HEK293 (cell line): ENCODE results near the gene DDIT3.

ENCODE experiments used
- GLIS2 ChIP-seq: fragments of 450-650 bp; formaldehyde crosslinking; IDR thresholded peaks from 2 replicates; pipeline ENCODE4 v1.5.1; 2016; ENCODE audit warnings: missing biosample characterization, missing genetic modification characterization
- KLF7 ChIP-seq: fragments of 450-650 bp; formaldehyde crosslinking; IDR thresholded peaks from 2 replicates; pipeline ENCODE4 v1.5.1; 2016; ENCODE audit warnings: missing biosample characterization, missing genetic modification characterization, borderline replicate concordance
- SP2 ChIP-seq: fragments of 450-650 bp; formaldehyde crosslinking; IDR thresholded peaks from 2 replicates; pipeline ENCODE4 v1.5.1; 2016; ENCODE audit warnings: missing biosample characterization, missing genetic modification characterization
- ZBTB1 ChIP-seq: fragments of 450-650 bp; formaldehyde crosslinking; IDR thresholded peaks from 2 replicates; pipeline ENCODE4 v1.5.1; 2016; ENCODE audit warnings: missing biosample characterization, missing genetic modification characterization
- ZBTB20 ChIP-seq: fragments of 450-650 bp; formaldehyde crosslinking; IDR thresholded peaks from 2 replicates; pipeline ENCODE4 v1.5.1; 2016; ENCODE audit warnings: missing biosample characterization, missing genetic modification characterization
- ZBTB26 ChIP-seq: fragments of 450-650 bp; formaldehyde crosslinking; optimal IDR thresholded peaks from 2 replicates; pipeline ENCODE3; 2016; ENCODE audit warnings: missing biosample characterization, mild to moderate bottlenecking, missing genetic modification characterization
- ZIC2 ChIP-seq: fragments of 450-650 bp; formaldehyde crosslinking; IDR thresholded peaks from 2 replicates; pipeline ENCODE4 v1.5.1; 2016; ENCODE audit warnings: missing biosample characterization, missing genetic modification characterization
- ZNF112 ChIP-seq: fragments of 450-650 bp; formaldehyde crosslinking; IDR thresholded peaks from 2 replicates; pipeline ENCODE4 v1.5.0; 2017; ENCODE audit warnings: missing biosample characterization, missing genetic modification characterization
- ZNF138 ChIP-seq: fragments of 450-650 bp; formaldehyde crosslinking; IDR thresholded peaks from 2 replicates; pipeline ENCODE4 v1.5.1; 2016; ENCODE audit warnings: missing biosample characterization, missing genetic modification characterization, borderline replicate concordance
- ZNF175 ChIP-seq: fragments of 450-650 bp; formaldehyde crosslinking; IDR thresholded peaks from 2 replicates; pipeline ENCODE4 v1.5.1; 2016; ENCODE audit warnings: missing biosample characterization, missing genetic modification characterization
- ZNF221 ChIP-seq: fragments of 450-650 bp; formaldehyde crosslinking; IDR thresholded peaks from 2 replicates; pipeline ENCODE4 v1.5.1; 2017; ENCODE audit warnings: missing biosample characterization, missing genetic modification characterization, borderline replicate concordance
- ZNF248 ChIP-seq: fragments of 450-650 bp; formaldehyde crosslinking; IDR thresholded peaks from 2 replicates; pipeline ENCODE4 v1.5.1; 2017; ENCODE audit warnings: missing biosample characterization, missing genetic modification characterization
- ZNF280C ChIP-seq: fragments of 450-650 bp; formaldehyde crosslinking; IDR thresholded peaks from 2 replicates; pipeline ENCODE4 v1.5.1; 2016; ENCODE audit warnings: missing biosample characterization, missing genetic modification characterization
- ZNF280D ChIP-seq: fragments of 450-650 bp; formaldehyde crosslinking; IDR thresholded peaks from 2 replicates; pipeline ENCODE4 v1.5.1; 2016; ENCODE audit warnings: missing biosample characterization, missing genetic modification characterization
- ZNF391 ChIP-seq: fragments of 450-650 bp; formaldehyde crosslinking; IDR thresholded peaks from 2 replicates; pipeline ENCODE4 v1.5.1; 2016; ENCODE audit warnings: low read depth, missing biosample characterization, missing genetic modification characterization, borderline replicate concordance
- ZNF404 ChIP-seq: fragments of 450-650 bp; formaldehyde crosslinking; IDR thresholded peaks from 2 replicates; pipeline ENCODE4 v1.5.1; 2017; ENCODE audit warnings: missing biosample characterization, missing genetic modification characterization
- ZNF488 ChIP-seq: fragments of 450-650 bp; formaldehyde crosslinking; IDR thresholded peaks from 2 replicates; pipeline ENCODE4 v1.5.1; 2016; ENCODE audit warnings: missing biosample characterization, missing genetic modification characterization
- ZNF544 ChIP-seq: fragments of 450-650 bp; formaldehyde crosslinking; IDR thresholded peaks from 2 replicates; pipeline ENCODE4 v1.5.0; 2017; ENCODE audit warnings: missing biosample characterization, missing genetic modification characterization
- ZNF610 ChIP-seq: fragments of 450-650 bp; formaldehyde crosslinking; IDR thresholded peaks from 2 replicates; pipeline ENCODE4 v1.5.1; 2016; ENCODE audit warnings: missing biosample characterization, missing genetic modification characterization, borderline replicate concordance
- ZNF629 ChIP-seq: fragments of 450-650 bp; formaldehyde crosslinking; IDR thresholded peaks from 2 replicates; pipeline ENCODE4 v1.5.1; 2017; ENCODE audit warnings: missing biosample characterization, missing genetic modification characterization
- ZNF677 ChIP-seq: fragments of 450-650 bp; IDR thresholded peaks from 2 replicates; pipeline ENCODE4 v1.5.0; 2018; ENCODE audit warnings: missing biosample characterization, mild to moderate bottlenecking, missing genetic modification characterization, moderate library complexity
- ZNF701 ChIP-seq: fragments of 450-650 bp; formaldehyde crosslinking; IDR thresholded peaks from 2 replicates; pipeline ENCODE4 v1.5.1; 2016; ENCODE audit warnings: missing biosample characterization, missing genetic modification characterization
- ZNF791 ChIP-seq: fragments of 450-650 bp; formaldehyde crosslinking; IDR thresholded peaks from 2 replicates; pipeline ENCODE4 v1.5.1; 2016; ENCODE audit warnings: missing biosample characterization, missing genetic modification characterization
- ZSCAN30 ChIP-seq: fragments of 450-650 bp; IDR thresholded peaks from 2 replicates; pipeline ENCODE4 v1.5.1; 2018; ENCODE audit warnings: missing biosample characterization, mild to moderate bottlenecking, missing genetic modification characterization, moderate library complexity
- TF ChIP-seq, protein P1 (sequence below): sonication (generic); formaldehyde crosslinking; IDR thresholded peaks from 2 replicates; pipeline ENCODE4 v1.8.1; 2022; ENCODE audit warnings: mild to moderate bottlenecking, moderate library complexity, missing genetic modification reagents
- TF ChIP-seq, protein P2 (sequence below): fragments of 450-650 bp; formaldehyde crosslinking; IDR thresholded peaks from 2 replicates; pipeline ENCODE4 v1.5.1; 2016; ENCODE audit warnings: missing biosample characterization, missing genetic modification characterization, low read depth
- TF ChIP-seq, protein P3 (sequence below): fragments of 450-650 bp; formaldehyde crosslinking; IDR thresholded peaks from 2 replicates; pipeline ENCODE4 v1.5.1; 2016; ENCODE audit warnings: missing biosample characterization, missing genetic modification characterization, low read depth

The DDIT3 gene

GRCh38 chr12:57522011-57522886 lies 1.9 kb upstream of the DDIT3 start, which contains the start of gene MBD6 (continued):
- no peak for TF ChIP-seq ZNF280D (tag by site-specific recombination)
- TF ChIP-seq ZNF391 (tag by site-specific recombination), result peak; percentile 71; the same call in 1 of the 2 replicates
- TF ChIP-seq, protein P1, sequence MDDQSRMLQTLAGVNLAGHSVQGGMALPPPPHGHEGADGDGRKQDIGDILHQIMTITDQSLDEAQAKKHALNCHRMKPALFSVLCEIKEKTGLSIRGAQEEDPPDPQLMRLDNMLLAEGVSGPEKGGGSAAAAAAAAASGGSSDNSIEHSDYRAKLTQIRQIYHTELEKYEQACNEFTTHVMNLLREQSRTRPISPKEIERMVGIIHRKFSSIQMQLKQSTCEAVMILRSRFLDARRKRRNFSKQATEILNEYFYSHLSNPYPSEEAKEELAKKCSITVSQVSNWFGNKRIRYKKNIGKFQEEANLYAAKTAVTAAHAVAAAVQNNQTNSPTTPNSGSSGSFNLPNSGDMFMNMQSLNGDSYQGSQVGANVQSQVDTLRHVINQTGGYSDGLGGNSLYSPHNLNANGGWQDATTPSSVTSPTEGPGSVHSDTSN (CRISPR knock-in tag), result peak; percentile 9; the same call in 1 of the 2 replicates
- TF ChIP-seq ZNF610 (tag by site-specific recombination), result no peak
- TF ChIP-seq KLF7 (tag by site-specific recombination), result peak; percentile 96
- TF ChIP-seq ZBTB20 (tag by site-specific recombination), result peak; percentile 87
- TF ChIP-seq ZSCAN30 (tag by site-specific recombination), result peak; percentile 56
- no peak for TF ChIP-seq ZNF112 (tag by site-specific recombination)
- TF ChIP-seq ZNF629, result peak; percentile 80
- TF ChIP-seq ZNF280C (tag by site-specific recombination), result no peak
- no peak for TF ChIP-seq ZNF677 (tag by site-specific recombination)
- TF ChIP-seq, protein P2, sequence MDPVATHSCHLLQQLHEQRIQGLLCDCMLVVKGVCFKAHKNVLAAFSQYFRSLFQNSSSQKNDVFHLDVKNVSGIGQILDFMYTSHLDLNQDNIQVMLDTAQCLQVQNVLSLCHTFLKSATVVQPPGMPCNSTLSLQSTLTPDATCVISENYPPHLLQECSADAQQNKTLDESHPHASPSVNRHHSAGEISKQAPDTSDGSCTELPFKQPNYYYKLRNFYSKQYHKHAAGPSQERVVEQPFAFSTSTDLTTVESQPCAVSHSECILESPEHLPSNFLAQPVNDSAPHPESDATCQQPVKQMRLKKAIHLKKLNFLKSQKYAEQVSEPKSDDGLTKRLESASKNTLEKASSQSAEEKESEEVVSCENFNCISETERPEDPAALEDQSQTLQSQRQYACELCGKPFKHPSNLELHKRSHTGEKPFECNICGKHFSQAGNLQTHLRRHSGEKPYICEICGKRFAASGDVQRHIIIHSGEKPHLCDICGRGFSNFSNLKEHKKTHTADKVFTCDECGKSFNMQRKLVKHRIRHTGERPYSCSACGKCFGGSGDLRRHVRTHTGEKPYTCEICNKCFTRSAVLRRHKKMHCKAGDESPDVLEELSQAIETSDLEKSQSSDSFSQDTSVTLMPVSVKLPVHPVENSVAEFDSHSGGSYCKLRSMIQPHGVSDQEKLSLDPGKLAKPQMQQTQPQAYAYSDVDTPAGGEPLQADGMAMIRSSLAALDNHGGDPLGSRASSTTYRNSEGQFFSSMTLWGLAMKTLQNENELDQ (tag by site-specific recombination), result no peak
- TF ChIP-seq ZBTB26 (tag by site-specific recombination), result peak; percentile 51
- TF ChIP-seq ZBTB1 (tag by site-specific recombination), result peak; percentile 77
- TF ChIP-seq ZNF791 (tag by site-specific recombination), result no peak
- peak; percentile 99 for TF ChIP-seq GLIS2 (tag by site-specific recombination)
- no peak for TF ChIP-seq ZNF221 (tag by site-specific recombination)
- TF ChIP-seq ZNF248 (tag by site-specific recombination), result no peak
- TF ChIP-seq SP2 (tag by site-specific recombination), result peak; percentile 75
- TF ChIP-seq ZNF175, result no peak
- no peak for TF ChIP-seq ZNF404 (tag by site-specific recombination)
- TF ChIP-seq ZIC2 (tag by site-specific recombination), result peak; percentile 60
- TF ChIP-seq, protein P3, sequence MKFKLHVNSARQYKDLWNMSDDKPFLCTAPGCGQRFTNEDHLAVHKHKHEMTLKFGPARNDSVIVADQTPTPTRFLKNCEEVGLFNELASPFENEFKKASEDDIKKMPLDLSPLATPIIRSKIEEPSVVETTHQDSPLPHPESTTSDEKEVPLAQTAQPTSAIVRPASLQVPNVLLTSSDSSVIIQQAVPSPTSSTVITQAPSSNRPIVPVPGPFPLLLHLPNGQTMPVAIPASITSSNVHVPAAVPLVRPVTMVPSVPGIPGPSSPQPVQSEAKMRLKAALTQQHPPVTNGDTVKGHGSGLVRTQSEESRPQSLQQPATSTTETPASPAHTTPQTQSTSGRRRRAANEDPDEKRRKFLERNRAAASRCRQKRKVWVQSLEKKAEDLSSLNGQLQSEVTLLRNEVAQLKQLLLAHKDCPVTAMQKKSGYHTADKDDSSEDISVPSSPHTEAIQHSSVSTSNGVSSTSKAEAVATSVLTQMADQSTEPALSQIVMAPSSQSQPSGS, result no peak
- no peak for TF ChIP-seq ZNF701 (tag by site-specific recombination)
- no peak for TF ChIP-seq ZNF138
- TF ChIP-seq ZNF544 (tag by site-specific recombination), result no peak
- no peak for TF ChIP-seq ZNF488 (tag by site-specific recombination)
